A673 (cell line): ENCODE measurements around the gene ZNF689.

Experiments
- EZH2 ChIP-seq: fragments of 200-600 bp; sonication (generic); IDR thresholded peaks from 2 replicates; pipeline ENCODE4 v1.6.1; 2017; ENCODE audit warnings: borderline replicate concordance, low read depth, mild to moderate bottlenecking, mixed read lengths, antibody characterized with exemption, low read length; ENCODE audit not compliant: poor library complexity, severe bottlenecking
- TF ChIP-seq, protein P1 (sequence below): fragments of 300-800, 200-600 bp; sonication (generic); conservative IDR thresholded peaks from 2 replicates; pipeline ENCODE4 v1.5.1; 2017; ENCODE audit warnings: low read depth, mild to moderate bottlenecking, antibody characterized with exemption, low read length, moderate library complexity, mixed read lengths

DNA sequence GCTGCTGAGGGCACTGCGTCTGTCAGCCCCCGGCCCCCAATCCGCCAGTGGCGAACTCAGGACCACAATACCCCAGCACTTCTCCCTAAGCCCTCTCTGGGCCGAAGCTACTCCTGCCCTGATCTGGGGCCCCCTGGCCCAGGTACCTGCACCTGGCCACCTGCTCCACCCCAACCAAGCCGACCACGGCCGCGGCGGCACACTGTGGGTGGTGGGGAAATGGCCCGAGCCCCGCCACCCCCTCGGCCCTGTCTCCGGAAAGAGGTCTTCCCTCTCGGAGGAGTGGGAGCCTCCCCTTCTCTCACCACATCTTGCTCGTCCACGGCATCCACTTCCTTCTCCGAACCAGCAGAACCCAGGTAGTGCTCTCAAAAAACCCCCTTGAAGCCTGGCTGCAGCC lies 44.7 kb upstream of the ZNF689 start:
- TF ChIP-seq, protein P1, sequence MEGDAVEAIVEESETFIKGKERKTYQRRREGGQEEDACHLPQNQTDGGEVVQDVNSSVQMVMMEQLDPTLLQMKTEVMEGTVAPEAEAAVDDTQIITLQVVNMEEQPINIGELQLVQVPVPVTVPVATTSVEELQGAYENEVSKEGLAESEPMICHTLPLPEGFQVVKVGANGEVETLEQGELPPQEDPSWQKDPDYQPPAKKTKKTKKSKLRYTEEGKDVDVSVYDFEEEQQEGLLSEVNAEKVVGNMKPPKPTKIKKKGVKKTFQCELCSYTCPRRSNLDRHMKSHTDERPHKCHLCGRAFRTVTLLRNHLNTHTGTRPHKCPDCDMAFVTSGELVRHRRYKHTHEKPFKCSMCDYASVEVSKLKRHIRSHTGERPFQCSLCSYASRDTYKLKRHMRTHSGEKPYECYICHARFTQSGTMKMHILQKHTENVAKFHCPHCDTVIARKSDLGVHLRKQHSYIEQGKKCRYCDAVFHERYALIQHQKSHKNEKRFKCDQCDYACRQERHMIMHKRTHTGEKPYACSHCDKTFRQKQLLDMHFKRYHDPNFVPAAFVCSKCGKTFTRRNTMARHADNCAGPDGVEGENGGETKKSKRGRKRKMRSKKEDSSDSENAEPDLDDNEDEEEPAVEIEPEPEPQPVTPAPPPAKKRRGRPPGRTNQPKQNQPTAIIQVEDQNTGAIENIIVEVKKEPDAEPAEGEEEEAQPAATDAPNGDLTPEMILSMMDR, result no peak
- no peak for TF ChIP-seq EZH2
